Stimulated activated CD4-positive, alpha-beta T cell treated with anti-CD3 and anti-CD28 coated beads, Interleukin-15, amount 100 ng/mL, for 48 hours (primary cell): ENCODE measurements around the gene MEF2B.

Experiments used
- DNase-seq, 2 donors: peaks; one replicate each; pipeline ENCODE4 v3.0.0-alpha.2; 2020; ENCODE audit warnings: low read depth in 2 of 2

The MEF2B gene

GRCh38 chr19:19170053-19170872 lies at the start of gene MEF2B:
Gene MEF2B (minus strand): TSS chr19:19170263. CDS start chr19:19150735, 19,528 bp downstream.
- DNase-seq: peak; percentile 69 to 74

GRCh38 chr19:19218911-19219310 lies 48.8 kb upstream of the MEF2B start:
- no peak for DNase-seq

DNA sequence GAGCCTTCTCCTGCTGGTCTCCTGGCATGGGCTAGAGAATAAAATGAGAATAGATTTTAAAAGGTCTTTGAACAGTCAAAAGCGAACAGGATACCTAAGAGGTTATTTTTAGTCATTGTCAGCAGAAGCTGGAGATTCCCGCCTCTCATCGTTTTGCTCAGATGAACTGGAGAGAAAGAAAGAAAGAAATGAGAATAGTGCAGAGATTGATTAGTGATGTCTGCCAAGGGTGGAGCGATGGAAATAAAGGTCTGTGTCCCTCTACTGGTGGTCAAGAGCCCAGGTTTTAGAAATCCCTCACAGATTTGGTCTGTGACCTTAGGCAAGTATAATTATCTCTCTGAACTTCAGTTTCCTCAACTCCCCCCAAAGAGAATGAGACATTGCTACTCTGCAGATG lies 47.0 kb upstream of the MEF2B start:
- no peak for DNase-seq

GRCh38 chr19:19215792-19216191 lies 45.7 kb upstream of the MEF2B start:
- no peak for DNase-seq

- DNase-seq: no peak
Measured at GRCh38 chr19:19214892-19215291, 44.8 kb upstream of the MEF2B start.

DNA sequence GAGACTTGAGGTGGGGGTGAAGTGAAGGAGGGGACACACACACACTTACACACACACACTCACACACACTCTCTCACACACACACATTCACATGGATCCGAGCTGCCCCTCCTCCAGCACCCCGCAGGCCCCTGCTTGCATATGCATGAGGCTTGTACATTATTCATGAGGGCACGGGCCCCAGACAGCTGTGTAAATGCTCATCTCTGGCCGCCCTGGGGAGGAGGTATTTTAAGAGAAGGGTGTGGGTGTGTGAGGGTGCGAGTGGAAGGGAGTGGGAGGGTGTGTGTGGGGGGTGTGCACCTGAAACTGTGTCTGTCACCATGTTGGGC lies 44.1 kb upstream of the MEF2B start:
- DNase-seq: no peak

DNA sequence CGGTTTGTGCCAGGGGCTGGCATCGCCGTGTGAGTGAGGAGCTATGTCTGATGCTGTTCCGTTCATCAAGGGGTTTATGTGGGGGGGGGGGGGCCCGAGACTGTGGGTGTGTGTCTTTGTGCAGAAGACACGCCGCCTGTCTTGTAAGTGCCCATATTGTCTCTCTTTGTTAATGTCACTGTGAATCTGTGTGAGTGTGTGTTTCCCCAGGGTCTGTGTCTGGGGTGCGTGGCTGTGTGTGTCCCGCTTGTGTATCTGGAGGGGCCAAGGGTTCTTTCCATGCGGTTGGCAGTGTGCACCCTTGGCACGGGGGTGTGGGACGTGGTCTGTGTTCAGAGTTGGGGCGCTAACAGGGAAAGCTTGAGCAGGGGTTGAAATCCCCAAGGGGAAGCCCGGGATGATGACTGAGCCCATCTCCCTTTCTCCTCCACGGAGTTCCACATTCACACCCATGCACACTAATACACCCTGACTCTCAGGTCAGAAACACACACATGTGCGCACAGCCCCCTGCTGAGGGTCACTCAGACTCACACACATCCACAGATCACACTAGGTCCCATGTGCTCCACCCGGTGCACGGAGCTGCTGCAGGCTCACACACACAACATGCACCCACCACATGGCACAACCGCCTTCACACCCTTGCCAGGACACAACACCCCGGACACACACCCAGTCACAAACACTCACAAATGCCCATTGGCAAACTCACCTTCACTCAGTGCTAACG lies 43.5 kb upstream of the MEF2B start:
- DNase-seq: no peak

DNA sequence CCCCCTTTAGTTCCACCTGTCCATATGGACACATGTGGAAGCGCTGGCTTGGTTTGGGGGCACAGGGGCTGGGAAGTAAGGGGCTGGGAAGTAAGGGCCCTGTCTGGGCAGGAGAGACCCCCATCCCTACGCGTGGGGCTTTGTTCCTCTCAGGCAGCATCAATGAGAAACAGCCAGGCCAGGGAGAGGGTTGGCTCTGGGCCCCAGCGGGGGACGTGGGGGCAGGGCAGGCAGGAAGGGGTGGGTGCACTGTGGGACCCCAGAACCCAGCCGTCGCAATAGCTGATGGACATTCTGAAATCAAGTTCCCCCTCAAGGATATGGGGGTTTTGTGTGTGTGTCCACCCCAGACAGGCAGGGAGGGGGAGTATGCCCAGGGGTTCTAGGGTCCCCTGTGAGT lies 42.9 kb upstream of the MEF2B start:
- DNase-seq: no peak

- DNase-seq: no peak
Measured at GRCh38 chr19:19211499-19212420, 41.7 kb upstream of the MEF2B start, which contains the start of gene NCAN. Gene NCAN (plus strand): TSS chr19:19211958. CDS start chr19:19216954, 4,996 bp downstream.

GRCh38 chr19:19209372-19209771 lies 39.3 kb upstream of the MEF2B start:
- DNase-seq: no peak

GRCh38 chr19:19207637-19208572 lies 37.8 kb upstream of the MEF2B start:
- DNase-seq: no peak

DNA sequence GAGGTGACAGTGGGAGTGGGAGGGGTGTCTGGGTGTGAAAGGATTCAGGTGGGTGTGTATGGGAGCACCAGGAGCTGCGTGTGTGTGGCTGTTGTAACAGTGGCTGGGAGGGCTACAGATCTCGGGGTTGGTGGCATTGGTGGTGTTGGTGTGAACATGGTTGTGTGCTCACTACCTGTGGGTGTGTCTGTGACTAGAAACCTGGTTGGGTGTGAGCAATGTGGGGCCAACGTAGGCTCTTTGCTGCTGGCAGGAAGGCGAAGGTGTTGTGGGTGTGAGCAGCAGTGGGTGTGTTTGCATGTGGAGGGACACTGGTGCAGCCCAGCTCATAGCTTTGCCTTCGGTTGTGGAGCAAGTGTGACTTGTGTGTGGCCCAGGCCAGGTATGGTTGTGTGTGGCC lies 36.9 kb upstream of the MEF2B start:
- no peak for DNase-seq

DNA sequence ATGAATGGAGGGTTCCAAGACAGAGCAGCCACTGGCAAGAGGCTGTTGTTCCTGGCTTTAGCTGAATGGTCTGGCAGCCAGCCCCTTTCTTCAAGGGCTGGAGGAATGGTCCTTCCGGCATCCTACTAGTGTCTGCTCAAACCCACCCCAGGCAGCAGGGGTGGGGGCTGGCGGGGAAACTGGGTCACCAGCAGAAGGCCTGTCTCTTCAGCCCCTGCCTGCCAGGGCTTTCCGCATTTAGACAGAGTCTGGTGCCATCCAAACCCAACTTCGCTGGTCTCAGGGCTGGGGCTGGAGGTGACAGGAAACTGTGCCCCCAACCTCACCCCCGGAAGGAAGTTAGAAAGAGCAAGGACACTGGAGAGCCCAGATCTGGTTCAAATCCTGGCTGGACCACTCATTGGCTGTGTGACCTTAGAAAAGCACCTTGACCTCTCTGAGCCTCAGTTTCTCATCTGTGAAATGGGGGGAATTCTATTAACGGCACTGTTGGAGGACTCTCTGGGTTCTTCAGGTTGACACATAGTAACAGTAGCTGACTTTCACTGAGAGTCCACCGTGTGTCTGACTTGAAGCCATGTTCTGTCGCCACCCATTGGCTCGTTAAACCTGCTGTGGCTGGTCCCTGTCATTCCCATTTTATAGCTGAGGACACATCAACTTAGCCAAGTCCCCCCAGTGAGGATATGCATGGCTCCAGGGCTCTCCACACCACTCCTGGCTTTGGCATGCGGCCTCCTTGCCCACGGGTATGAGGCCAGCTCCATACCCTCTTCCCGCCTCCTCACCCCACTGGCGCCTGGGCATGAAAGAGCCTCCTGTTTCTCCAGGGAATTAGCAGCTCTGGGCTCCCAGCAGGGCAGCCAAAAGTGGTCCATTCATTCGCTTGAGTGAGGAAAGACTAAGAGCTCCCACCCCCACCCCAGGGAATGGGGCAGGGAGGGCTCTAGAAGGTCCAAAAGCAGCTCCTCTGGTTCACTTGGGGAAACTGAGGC lies 35.6 kb upstream of the MEF2B start:
- DNase-seq: no peak

DNA sequence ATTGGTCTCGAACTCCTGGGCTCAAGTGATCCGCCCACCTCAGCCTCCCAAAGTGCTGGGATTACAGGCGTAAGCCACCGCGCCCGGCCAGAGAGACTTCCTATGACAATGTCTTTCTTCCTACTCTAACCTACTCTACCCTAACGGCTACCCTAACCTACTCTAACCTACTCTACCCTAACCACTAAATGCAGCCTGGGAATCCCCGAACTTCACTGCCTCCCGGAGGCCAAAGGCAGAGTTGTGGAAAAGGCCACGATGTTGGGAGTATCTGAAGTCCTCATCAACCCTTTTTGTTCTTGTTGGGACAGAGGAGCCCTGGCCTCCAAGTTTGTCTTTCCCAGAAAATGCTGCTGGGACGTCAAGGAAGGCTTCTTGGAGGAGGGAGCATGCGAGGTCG lies 34.1 kb upstream of the MEF2B start:
- DNase-seq: no peak

- peak; percentile 86 to 93 for DNase-seq
Measured at GRCh38 chr19:19203012-19203856, 33.2 kb upstream of the MEF2B start, which contains the start of gene NR2C2AP. Gene NR2C2AP (minus strand): TSS chr19:19203414. CDS start chr19:19203060, 354 bp downstream.

- no peak for DNase-seq
Measured at GRCh38 chr19:19202707-19203011, 32.6 kb upstream of the MEF2B start.

- no peak for DNase-seq
Measured at GRCh38 chr19:19201697-19202630, 31.9 kb upstream of the MEF2B start.

DNA sequence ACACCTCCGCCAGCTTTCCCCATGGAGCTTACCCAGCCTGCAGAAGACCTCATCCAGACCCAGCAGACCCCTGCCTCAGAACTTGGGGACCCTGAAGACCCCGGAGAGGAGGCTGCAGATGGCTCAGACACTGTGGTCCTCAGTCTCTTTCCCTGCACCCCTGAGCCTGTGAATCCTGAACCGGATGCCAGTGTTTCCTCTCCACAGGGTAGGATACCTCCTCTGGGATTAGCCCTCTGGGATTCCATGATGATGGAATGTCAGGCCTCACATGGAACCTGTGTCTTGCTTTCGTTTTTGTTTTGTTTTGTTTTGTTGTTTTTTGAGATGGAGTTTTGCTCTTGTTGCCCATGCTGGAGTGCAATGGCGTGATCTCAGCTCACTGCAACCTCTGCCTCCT lies 23.9 kb upstream of the MEF2B start:
- no peak for DNase-seq
